GM23338 (cell line): ENCODE data around the gene MPND.

Source experiments
- CREB1 ChIP-seq: fragments of 250-450 bp; sonication (Bioruptor Pico); IDR thresholded peaks from 2 replicates; pipeline ENCODE4 v1.5.0; 2020; ENCODE audit warnings: low read depth, mild to moderate bottlenecking, moderate library complexity
- EZH2 ChIP-seq: fragments of 200-600 bp; sonication (generic); IDR thresholded peaks from one replicate; pipeline ENCODE4 v1.8.0; 2017; ENCODE audit warnings: antibody characterized with exemption, mild to moderate bottlenecking, low read depth; ENCODE audit not compliant: unreplicated experiment
- EZH2phosphoT487 ChIP-seq: fragments of 200-600 bp; sonication (generic); IDR thresholded peaks from one replicate; pipeline ENCODE4 v1.8.1; 2018; ENCODE audit warnings: antibody characterized with exemption; ENCODE audit not compliant: unreplicated experiment
- JUNB ChIP-seq: IDR thresholded peaks from one replicate; pipeline ENCODE4 v1.6.1; 2016; ENCODE audit warnings: antibody characterized with exemption; ENCODE audit not compliant: unreplicated experiment
- NANOG ChIP-seq: IDR thresholded peaks from 2 replicates; pipeline ENCODE4 v1.6.1; 2016; ENCODE audit warnings: antibody characterized with exemption, borderline replicate concordance
- POLR2AphosphoS5 ChIP-seq: IDR thresholded peaks from 2 replicates; pipeline ENCODE4 v1.6.1; 2016; ENCODE audit warnings: antibody characterized with exemption, low read depth
- STAT1 ChIP-seq: IDR thresholded peaks from one replicate; pipeline ENCODE4 v1.6.1; 2016; ENCODE audit warnings: antibody characterized with exemption; ENCODE audit not compliant: unreplicated experiment
- ZNF114 ChIP-seq: fragments of 250-450 bp; sonication (Bioruptor Pico); IDR thresholded peaks from 2 replicates; pipeline ENCODE4 v1.5.0; 2020; ENCODE audit warnings: mild to moderate bottlenecking, moderate library complexity
- ZNF331 ChIP-seq: fragments of 250-450 bp; sonication (Bioruptor Pico); IDR thresholded peaks from 2 replicates; pipeline ENCODE4 v1.5.0; 2020; ENCODE audit warnings: low read depth, mild to moderate bottlenecking, moderate library complexity
- TF ChIP-seq, protein P1 (sequence below), 2 experiments: fragments of 200-600 bp in 1 of 2; sonication (generic) in 1 of 2; conservative IDR thresholded peaks; 2 replicates each; pipeline versions ENCODE4 v1.5.1 to v1.6.1; 2016 to 2017; ENCODE audit warnings: antibody characterized with exemption in 2 of 2, low read depth in 2 of 2, mild to moderate bottlenecking in 2 of 2, moderate library complexity in 1 of 2
- TF ChIP-seq, protein P2 (sequence below): IDR thresholded peaks from one replicate; pipeline ENCODE4 v1.6.1; 2018; ENCODE audit warnings: antibody characterized with exemption; ENCODE audit not compliant: unreplicated experiment
- TF ChIP-seq, protein P3 (sequence below): IDR thresholded peaks from 2 replicates; pipeline ENCODE4 v1.6.1; 2016; ENCODE audit warnings: antibody characterized with exemption
- TF ChIP-seq, protein P4 (sequence below): fragments of 250-450 bp; sonication (Bioruptor Pico); IDR thresholded peaks from 2 replicates; pipeline ENCODE4 v1.5.0; 2020; ENCODE audit warnings: mild to moderate bottlenecking, moderate library complexity

DNA sequence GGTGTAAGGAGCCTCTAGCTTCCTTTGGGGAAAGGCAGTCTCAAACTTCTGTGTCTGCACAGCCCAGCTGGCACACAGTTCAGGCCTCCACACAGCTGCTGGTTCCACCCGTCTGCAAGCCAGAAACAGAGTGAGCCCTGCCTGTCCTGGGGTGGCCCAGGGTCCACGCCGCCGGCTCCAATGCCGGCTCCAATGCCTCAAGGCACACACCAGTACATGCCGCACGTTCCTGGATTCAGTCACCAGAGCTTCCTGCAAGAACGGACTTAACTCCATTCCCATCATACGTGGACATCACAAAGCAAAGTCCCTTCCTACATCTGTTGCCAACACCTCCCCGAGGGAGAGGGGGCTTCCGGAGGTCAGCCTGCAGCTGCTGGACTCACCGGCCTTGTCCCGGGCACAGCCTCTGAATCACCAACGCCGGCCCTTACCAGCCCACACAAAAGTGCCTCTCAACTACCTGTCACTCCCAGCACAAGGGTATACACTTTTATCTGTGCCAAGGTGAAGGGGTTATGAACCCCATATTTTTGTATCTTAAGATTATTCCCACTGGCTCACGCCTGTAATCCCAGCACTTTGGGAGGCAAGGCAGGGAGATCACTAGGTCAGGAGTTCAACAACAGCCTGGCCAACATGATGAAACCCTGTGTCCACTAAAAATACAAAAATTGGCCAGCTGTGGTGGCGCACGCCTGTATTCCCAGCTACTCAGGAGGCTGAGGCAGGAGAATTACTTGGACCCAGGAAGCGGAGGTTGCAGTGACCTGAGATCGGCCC lies 48.5 kb downstream of the MPND start:
- TF ChIP-seq EZH2phosphoT487, result no peak
- TF ChIP-seq, protein P1, sequence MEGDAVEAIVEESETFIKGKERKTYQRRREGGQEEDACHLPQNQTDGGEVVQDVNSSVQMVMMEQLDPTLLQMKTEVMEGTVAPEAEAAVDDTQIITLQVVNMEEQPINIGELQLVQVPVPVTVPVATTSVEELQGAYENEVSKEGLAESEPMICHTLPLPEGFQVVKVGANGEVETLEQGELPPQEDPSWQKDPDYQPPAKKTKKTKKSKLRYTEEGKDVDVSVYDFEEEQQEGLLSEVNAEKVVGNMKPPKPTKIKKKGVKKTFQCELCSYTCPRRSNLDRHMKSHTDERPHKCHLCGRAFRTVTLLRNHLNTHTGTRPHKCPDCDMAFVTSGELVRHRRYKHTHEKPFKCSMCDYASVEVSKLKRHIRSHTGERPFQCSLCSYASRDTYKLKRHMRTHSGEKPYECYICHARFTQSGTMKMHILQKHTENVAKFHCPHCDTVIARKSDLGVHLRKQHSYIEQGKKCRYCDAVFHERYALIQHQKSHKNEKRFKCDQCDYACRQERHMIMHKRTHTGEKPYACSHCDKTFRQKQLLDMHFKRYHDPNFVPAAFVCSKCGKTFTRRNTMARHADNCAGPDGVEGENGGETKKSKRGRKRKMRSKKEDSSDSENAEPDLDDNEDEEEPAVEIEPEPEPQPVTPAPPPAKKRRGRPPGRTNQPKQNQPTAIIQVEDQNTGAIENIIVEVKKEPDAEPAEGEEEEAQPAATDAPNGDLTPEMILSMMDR (conservative IDR thresholded peaks at IDR 0.05; ENCODE audit: low read depth in 2 of 2), result no peak
- TF ChIP-seq CREB1 (CRISPR knock-in tag), result no peak
- TF ChIP-seq, protein P2, sequence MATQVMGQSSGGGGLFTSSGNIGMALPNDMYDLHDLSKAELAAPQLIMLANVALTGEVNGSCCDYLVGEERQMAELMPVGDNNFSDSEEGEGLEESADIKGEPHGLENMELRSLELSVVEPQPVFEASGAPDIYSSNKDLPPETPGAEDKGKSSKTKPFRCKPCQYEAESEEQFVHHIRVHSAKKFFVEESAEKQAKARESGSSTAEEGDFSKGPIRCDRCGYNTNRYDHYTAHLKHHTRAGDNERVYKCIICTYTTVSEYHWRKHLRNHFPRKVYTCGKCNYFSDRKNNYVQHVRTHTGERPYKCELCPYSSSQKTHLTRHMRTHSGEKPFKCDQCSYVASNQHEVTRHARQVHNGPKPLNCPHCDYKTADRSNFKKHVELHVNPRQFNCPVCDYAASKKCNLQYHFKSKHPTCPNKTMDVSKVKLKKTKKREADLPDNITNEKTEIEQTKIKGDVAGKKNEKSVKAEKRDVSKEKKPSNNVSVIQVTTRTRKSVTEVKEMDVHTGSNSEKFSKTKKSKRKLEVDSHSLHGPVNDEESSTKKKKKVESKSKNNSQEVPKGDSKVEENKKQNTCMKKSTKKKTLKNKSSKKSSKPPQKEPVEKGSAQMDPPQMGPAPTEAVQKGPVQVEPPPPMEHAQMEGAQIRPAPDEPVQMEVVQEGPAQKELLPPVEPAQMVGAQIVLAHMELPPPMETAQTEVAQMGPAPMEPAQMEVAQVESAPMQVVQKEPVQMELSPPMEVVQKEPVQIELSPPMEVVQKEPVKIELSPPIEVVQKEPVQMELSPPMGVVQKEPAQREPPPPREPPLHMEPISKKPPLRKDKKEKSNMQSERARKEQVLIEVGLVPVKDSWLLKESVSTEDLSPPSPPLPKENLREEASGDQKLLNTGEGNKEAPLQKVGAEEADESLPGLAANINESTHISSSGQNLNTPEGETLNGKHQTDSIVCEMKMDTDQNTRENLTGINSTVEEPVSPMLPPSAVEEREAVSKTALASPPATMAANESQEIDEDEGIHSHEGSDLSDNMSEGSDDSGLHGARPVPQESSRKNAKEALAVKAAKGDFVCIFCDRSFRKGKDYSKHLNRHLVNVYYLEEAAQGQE, result no peak
- no peak for TF ChIP-seq EZH2
- no peak for TF ChIP-seq ZNF114 (CRISPR knock-in tag)
- no peak for TF ChIP-seq POLR2AphosphoS5
- TF ChIP-seq, protein P3, sequence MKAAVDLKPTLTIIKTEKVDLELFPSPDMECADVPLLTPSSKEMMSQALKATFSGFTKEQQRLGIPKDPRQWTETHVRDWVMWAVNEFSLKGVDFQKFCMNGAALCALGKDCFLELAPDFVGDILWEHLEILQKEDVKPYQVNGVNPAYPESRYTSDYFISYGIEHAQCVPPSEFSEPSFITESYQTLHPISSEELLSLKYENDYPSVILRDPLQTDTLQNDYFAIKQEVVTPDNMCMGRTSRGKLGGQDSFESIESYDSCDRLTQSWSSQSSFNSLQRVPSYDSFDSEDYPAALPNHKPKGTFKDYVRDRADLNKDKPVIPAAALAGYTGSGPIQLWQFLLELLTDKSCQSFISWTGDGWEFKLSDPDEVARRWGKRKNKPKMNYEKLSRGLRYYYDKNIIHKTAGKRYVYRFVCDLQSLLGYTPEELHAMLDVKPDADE, result no peak
- TF ChIP-seq STAT1, result no peak
- TF ChIP-seq NANOG, result no peak
- no peak for TF ChIP-seq JUNB
- no peak for TF ChIP-seq ZNF331 (CRISPR knock-in tag)
- TF ChIP-seq, protein P4, sequence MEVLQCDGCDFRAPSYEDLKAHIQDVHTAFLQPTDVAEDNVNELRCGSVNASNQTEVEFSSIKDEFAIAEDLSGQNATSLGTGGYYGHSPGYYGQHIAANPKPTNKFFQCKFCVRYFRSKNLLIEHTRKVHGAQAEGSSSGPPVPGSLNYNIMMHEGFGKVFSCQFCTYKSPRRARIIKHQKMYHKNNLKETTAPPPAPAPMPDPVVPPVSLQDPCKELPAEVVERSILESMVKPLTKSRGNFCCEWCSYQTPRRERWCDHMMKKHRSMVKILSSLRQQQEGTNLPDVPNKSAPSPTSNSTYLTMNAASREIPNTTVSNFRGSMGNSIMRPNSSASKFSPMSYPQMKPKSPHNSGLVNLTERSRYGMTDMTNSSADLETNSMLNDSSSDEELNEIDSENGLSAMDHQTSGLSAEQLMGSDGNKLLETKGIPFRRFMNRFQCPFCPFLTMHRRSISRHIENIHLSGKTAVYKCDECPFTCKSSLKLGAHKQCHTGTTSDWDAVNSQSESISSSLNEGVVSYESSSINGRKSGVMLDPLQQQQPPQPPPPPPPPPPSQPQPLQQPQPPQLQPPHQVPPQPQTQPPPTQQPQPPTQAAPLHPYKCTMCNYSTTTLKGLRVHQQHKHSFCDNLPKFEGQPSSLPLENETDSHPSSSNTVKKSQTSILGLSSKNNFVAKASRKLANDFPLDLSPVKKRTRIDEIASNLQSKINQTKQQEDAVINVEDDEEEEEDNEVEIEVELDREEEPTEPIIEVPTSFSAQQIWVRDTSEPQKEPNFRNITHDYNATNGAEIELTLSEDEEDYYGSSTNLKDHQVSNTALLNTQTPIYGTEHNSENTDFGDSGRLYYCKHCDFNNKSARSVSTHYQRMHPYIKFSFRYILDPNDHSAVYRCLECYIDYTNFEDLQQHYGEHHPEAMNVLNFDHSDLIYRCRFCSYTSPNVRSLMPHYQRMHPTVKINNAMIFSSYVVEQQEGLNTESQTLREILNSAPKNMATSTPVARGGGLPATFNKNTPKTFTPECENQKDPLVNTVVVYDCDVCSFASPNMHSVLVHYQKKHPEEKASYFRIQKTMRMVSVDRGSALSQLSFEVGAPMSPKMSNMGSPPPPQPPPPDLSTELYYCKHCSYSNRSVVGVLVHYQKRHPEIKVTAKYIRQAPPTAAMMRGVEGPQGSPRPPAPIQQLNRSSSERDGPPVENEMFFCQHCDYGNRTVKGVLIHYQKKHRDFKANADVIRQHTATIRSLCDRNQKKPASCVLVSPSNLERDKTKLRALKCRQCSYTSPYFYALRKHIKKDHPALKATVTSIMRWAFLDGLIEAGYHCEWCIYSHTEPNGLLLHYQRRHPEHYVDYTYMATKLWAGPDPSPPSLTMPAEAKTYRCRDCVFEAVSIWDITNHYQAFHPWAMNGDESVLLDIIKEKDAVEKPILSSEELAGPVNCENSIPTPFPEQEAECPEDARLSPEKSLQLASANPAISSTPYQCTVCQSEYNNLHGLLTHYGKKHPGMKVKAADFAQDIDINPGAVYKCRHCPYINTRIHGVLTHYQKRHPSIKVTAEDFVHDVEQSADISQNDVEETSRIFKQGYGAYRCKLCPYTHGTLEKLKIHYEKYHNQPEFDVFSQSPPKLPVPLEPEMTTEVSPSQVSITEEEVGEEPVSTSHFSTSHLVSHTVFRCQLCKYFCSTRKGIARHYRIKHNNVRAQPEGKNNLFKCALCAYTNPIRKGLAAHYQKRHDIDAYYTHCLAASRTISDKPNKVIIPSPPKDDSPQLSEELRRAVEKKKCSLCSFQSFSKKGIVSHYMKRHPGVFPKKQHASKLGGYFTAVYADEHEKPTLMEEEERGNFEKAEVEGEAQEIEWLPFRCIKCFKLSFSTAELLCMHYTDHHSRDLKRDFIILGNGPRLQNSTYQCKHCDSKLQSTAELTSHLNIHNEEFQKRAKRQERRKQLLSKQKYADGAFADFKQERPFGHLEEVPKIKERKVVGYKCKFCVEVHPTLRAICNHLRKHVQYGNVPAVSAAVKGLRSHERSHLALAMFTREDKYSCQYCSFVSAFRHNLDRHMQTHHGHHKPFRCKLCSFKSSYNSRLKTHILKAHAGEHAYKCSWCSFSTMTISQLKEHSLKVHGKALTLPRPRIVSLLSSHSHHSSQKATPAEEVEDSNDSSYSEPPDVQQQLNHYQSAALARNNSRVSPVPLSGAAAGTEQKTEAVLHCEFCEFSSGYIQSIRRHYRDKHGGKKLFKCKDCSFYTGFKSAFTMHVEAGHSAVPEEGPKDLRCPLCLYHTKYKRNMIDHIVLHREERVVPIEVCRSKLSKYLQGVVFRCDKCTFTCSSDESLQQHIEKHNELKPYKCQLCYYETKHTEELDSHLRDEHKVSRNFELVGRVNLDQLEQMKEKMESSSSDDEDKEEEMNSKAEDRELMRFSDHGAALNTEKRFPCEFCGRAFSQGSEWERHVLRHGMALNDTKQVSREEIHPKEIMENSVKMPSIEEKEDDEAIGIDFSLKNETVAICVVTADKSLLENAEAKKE (CRISPR knock-in tag), result no peak
